ENCODE data around the gene UGGT2.
"Not testable (repeated sequence)": the region's sequence is repeated elsewhere in the genome, so short reads cannot be mapped to it uniquely, and the experiment has no call there.

The UGGT2 gene

GRCh38 chr13:96053003-96053703, at the start of gene UGGT2:
UGGT2 (minus strand) TSS chr13:96053401; CDS start chr13:96053312, 89 bp downstream.
- DNase-seq (ENCODE audit: low read depth in 2 of 2), result no peak

GRCh38 chr13:96100457-96101220, 47.4 kb upstream of the UGGT2 start:
- DNase-seq (ENCODE audit: low read depth in 2 of 2), result no peak

DNA sequence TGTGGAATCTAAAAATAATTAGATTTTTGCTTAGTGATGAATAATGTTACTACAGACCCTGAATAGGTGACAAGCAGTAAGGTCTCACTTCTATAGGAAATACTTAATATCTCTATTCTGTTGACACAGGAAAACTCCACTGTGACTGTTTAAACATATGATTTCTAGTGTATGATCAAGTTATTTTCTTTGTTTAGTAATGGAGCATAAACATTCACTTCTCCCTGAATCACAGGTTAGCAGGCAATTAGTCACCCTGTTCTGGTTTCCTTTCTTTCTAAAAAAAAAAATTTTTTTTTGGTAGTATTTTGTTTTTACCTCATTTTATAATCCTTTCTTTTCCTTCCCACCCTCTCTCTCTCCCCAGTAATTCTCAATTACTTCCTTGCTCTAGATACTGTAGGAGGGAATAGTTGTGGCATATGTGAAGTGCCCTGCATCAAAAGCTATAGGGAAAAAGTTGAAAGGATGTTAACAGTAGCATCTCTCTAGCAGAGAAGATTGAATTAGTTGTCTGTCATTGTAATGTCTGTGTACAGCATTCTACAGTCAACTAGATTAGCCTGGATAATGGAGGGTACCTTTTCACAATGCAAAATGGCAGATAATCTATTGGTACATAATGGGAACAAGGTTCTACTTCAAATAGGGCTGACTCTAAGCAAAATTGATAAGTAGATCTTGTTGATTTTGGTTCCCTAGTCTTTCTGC, 40.2 kb upstream of the UGGT2 start:
- DNase-seq (ENCODE audit: low read depth in 2 of 2), result no peak

DNA sequence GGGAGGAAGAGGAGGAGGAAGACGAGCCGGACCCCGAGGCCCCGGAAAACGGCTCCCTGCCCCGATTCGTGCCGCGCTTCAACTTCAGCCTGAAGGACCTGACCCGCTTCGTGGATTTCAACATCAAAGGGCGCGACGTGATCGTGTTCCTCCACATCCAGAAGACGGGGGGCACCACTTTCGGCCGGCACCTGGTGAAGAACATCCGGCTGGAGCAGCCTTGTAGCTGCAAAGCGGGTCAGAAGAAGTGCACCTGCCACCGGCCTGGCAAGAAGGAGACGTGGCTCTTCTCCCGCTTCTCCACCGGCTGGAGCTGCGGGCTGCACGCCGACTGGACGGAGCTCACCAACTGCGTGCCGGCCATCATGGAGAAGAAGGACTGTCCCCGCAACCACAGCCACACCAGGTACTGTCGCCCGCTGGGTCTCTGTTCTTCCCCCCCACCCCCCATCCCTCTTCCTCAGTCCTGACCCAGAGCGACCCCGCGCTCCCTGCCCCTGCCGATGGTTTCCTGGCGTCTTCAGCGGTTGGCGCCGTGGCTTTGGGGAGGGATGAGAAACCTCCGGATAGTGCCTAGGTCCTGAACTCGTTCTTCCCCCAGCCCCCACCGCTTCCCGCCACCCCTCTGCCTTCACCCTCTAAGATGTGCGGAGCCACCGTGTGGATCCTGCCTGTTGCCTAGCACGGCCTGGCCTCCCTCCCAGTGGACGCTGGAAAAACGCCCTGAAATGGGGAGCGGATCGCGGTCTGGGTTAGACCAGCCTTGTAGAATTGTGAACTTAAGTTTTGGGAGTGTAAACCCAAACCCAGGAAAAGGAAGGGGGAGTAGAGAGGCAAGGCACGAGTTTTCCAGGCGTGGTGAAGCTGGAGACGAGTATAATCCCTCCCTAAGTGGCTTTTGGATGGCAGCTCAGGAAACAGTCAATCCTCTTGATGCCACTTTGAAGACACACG, 38.2 kb upstream of the UGGT2 start:
- no peak for DNase-seq (ENCODE audit: low read depth in 2 of 2)

DNA sequence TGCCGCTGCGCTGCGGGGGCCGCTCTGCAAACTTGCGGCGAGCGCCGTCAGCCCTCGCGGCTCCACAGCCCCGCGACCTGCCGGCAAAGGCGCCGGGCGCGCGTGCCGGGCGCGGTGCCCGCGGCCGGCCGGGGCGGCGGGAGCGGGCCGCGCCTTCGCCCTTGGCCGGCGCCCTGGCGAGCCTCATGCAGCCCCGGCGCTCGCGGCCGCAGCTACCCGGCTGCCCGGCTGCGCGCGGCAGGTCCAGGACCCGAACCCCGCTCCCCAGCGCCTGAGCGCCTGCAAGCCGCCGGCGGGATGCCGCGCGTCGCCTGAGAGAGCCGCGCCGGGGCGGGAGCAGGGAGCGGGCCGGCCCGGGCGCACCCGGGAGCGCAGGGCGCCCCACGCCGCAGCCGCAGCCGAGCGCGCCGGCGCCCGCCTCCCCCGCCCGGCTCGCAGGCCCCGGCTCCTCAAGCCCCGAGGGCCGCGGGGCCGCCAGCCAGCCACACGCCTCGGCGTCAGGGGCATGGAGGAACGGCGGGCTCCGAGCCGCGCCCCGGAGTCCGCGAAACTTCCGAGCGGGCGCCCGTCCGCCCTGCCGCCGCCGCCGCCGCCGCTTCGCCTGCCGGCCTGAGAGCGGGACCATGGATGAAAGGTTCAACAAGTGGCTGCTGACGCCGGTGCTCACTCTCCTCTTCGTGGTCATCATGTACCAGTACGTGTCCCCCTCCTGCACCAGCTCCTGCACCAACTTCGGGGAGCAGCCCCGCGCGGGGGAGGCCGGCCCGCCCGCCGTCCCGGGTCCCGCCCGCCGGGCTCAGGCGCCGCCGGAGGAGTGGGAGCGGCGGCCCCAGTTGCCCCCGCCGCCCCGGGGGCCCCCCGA, 37.3 kb upstream of the UGGT2 start:
- DNase-seq (ENCODE audit: low read depth in 2 of 2), result no peak

GRCh38 chr13:96089749-96090239, 36.6 kb upstream of the UGGT2 start, which contains the start of gene HS6ST3:
HS6ST3 (plus strand) TSS chr13:96090107.
- DNase-seq (ENCODE audit: low read depth in 2 of 2), result no peak

DNA sequence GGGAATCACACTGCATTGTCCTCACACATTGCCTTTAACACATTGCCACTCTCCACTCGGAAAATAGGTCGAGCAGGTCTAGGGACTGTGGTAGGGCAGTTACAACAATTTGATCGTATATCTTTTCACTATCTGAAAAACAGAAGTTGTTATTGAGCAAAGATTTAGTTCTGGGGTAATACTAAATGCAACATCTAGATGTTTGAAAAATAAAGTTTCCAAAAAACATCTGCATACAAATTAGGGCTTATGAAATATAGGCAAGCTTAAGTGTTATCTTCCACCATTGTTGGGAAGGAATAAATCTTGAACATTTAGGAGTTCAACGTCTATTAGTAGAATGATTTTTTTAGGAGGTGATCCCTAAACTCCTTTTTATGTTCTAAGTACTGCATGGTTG, 35.9 kb upstream of the UGGT2 start:
- DNase-seq (ENCODE audit: low read depth in 2 of 2), result no peak

- DNase-seq (ENCODE audit: low read depth in 2 of 2), result no peak
These were observed 33.5 kb upstream of the UGGT2 start for GRCh38 chr13:96086736-96087135.

- no peak for DNase-seq (ENCODE audit: low read depth in 2 of 2)
These were observed 29.4 kb upstream of the UGGT2 start for GRCh38 chr13:96082640-96083039.

DNA sequence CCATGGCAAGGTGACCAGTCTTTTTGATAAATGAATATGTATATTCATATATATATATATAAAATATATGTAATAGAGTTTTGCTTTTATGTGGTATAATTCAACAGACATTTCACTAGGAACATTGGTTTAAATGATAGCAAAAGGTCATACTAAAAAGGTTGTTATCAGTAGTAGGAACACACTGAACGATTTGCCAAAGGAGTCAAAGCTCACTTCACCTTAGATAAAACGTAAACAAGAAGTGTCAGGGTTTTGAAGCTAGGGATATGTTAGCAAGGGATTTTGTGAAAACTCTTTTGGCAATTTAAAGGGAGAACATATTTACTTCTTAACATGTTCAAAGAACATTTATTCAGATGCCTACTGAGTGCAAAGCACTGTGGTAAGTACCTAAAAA, 28.7 kb upstream of the UGGT2 start:
- DNase-seq (ENCODE audit: low read depth in 2 of 2), result no peak

GRCh38 chr13:96080676-96081075, 27.5 kb upstream of the UGGT2 start:
- DNase-seq (ENCODE audit: low read depth in 2 of 2), result no peak

GRCh38 chr13:96075953-96076543, 22.8 kb upstream of the UGGT2 start:
- DNase-seq (ENCODE audit: low read depth in 2 of 2), result no peak

DNA sequence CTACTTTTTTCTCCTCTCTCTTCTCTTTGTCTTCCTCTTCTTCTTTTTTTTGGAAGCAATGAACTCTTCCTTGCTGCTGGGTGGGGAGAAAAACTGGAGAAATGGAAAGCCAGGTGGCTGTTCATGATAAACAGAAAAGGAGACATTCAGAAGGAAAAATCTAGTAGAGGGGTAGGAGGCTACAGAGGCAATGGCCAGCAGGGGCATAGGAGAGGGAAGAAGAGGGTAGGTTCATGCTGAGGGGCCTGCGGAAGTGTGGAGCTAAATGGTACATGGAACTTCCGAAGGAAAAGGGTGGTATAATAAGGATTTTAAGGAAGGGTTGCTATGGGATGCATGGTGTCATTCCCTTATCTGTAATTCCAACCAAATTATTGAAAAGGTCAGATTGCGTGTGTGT, 19.2 kb upstream of the UGGT2 start:
- no peak for DNase-seq (ENCODE audit: low read depth in 2 of 2)

GRCh38 chr13:96071504-96071903, 18.3 kb upstream of the UGGT2 start:
- DNase-seq (ENCODE audit: low read depth in 2 of 2), result no peak

DNA sequence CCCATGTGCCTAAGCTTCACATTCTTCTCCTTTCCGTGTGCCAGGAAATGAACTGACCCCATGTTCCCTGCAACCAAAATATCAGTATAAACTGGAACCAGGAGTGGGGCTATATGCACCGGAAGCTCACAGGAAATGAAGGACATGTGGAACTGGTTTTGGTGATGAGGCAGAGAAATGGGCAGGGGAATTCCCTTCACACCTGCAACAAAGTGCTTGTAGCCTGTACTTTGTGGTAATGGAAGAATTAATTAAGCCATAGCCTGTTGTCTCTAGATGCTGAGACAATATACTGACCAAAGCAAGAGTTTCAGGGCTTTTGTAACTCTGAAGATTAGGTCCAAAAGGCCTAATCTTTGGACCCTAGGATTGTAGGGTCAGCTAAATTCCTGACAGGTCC, 15.5 kb upstream of the UGGT2 start:
- no peak for DNase-seq (ENCODE audit: low read depth in 2 of 2)

DNA sequence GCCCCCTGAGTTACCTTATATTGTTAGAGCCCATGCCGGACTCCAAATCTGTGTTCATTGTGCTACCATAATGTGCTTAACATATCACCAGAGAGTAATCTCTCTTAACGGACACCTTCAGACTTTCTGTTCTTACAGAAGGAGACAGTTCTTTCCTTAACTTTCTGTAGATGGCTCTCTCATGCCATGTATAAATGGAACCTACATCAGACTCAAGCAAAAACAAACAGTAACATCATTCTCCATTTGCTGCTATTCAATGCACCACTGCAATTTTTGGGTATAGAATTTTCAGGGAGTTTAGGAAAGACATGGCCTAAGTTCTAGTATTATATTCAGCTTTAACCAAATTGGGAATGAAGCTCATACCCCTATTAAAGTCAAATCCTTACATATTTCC, 12.6 kb upstream of the UGGT2 start:
- no peak for DNase-seq (ENCODE audit: low read depth in 2 of 2)

DNA sequence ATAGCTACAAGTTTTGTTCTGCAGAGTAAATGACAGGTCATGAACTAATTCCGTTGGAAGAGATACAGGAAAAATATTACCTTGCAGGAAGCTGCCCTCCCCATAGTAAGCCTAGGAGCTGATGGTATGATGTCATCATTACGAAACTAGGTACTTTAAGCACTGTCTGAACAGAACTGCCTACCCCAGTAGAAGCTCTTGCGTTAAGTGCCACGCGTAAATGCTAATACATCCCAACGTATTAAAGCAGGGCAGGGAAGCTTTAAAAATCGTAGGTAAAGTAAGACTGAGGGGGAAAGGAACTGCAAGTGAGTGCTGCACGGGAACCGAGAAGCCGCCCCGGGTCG, 572 bp downstream of the UGGT2 start:
- no peak for DNase-seq (ENCODE audit: low read depth in 2 of 2)

- DNase-seq (ENCODE audit: low read depth in 2 of 2), result not testable (repeated sequence)
These were observed 1.3 kb downstream of the UGGT2 start for GRCh38 chr13:96051946-96052345.

GRCh38 chr13:96051491-96051890, 1.7 kb downstream of the UGGT2 start:
- DNase-seq (ENCODE audit: low read depth in 2 of 2), result not testable (repeated sequence)

DNA sequence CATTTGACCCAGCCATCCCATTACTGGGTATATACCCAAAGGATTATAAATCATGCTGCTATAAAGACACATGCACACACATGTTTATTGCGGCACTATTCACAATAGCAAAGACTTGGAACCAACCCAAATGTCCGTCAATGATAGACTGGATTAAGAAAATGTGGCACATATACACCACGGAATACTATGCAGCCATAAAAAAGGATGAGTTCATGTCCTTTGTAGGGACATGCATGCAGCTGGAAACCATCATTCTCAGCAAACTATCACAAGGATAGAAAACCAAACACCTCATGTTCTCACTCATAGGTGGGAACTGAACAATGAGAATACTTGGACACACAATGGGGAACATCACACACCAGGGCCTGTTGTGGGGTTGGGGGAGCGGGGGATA, 2.2 kb downstream of the UGGT2 start:
- not testable (repeated sequence) for DNase-seq (ENCODE audit: low read depth in 2 of 2)

Data from stimulated activated CD8-positive, alpha-beta memory T cell treated with anti-CD3 and anti-CD28 coated beads, Interleukin-7, amount 100 ng/mL, for 1 hour (primary cell).